NCI-H524 (cell line): ENCODE measurements around the gene GAL3ST2.
"Not testable (repeated sequence)": the region's sequence is repeated elsewhere in the genome, so short reads cannot be mapped to it uniquely, and the experiment has no call there.

Experiments used
- DNase-seq, 2 experiments: peaks; one replicate each; lab custom pipeline; 2025; lab: John Stamatoyannopoulos, UW

The GAL3ST2 gene

DNA sequence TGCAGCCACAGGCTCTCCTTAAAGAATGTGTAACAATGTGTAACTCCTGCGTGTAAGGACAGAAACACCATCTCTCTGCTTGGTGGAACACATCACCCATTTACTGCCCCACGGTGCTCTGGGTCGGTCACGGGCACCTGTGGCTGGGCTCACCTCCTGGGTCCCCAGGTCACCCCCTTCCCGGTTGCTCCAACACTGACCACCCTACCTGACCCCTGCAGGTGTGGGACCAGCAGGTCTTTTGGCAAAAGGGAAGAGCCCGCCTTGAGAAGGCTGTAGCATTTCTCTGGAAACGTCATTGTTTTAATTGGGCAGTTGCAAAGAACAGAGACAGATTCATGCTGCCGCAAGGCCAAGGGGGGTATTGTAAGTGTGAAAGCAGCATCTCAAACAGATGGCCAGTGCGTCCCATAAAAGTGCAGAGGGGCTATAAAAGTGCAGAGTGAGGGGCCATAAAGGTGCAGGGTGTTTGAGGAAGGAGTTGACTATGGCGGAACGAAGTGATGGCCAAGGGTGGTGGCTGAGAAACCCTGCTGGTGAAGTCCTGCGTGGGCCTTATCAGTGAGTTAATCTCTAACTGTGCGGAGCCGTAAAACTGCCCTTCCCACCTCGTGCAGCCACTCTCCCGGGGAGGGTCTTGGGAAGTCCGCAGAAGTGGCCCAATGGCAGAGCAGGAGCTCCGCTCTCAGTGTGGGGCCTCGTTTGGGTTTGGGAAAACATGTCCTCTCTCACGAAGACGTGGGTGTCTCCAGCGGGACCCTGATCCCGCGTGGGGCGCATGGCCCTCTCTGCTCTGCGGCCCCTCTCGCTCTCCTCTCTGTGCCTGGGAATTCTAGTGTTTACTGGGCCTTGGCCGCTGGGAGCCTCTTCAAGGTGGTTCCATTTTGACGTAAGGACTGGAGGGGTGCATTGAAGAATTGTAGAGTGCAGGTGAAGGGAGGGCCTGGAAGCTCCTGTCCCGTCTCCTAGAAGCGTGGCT is 18.7 kb downstream of the GAL3ST2 start:
- no peak for DNase-seq

DNA sequence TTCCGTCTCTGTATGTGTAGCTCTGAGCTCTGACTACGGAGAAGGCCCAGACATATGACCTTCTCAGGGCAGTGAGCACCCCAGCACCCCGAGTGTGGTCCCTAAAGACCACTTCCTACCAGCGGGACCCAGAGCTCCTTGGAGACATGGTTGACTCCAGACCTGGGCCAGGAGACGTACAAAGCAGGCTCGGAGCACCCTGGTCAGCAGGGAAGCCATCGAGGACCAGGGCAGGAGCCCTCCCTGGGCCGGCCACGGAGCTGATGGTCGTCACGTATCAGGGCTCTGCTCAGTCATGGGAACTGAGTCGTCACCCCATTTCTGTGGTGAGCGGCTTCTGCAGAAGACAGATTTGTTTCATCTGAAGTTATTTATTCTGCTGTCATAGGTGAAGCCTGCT is 19.6 kb downstream of the GAL3ST2 start:
- DNase-seq, result no peak

DNA sequence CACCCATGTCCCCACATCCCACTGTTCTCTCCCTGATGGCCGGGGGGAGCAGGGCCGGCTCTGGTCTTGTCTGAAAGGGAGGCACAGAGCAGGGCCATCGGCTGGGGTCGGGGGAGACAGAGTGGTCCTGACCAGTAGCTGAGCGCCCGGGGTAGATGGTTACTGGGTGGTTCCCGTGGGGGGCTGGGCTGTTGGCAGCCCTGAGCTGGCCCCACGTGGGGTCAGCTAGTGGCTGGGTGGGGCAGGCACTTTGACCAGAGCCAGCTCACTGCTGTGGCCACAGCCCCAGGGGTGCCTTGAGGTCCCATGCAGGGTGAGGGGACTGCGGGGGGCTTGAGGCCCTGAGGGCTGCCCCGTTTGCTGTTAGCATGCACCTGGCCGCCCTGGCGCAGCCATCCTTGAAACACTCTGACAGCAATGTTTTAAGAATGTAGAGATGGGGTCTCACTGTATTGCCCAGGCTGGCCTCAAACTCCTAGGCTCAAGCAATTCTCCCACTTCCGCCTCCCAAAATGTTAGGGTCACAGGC is 20.1 kb downstream of the GAL3ST2 start:
- no peak for DNase-seq

DNA sequence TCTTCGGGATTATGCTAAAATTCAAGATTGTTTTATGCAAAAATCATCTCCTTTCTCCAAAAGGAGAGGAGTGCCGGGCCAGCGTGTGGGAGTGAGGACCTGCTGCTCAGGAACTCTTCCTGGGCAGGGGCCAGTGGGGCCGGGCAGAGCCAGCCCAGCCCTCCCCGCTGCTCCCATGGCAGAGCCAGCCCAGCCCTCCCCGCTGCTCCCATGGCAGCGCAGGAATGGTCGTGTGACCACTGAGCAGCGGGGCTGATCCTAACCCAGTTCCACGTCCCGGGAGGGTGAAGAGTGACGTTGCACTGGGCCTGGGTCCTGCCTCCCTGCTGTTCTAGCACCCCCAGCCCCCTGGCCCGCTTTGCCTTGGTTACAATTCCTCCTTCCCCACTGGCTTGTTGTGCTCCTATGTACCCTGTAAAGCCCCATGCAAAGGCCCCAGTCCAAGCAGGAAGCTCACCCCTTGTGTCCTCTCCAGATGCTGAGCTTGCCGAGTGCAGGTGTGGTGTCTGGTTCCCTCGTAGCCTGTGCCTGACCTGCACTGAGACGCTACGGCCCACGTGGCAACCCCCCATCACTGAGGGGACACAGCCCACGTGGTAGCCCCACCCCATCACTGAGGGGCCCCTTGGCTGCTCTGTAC is 20.9 kb downstream of the GAL3ST2 start:
- DNase-seq, result no peak

DNA sequence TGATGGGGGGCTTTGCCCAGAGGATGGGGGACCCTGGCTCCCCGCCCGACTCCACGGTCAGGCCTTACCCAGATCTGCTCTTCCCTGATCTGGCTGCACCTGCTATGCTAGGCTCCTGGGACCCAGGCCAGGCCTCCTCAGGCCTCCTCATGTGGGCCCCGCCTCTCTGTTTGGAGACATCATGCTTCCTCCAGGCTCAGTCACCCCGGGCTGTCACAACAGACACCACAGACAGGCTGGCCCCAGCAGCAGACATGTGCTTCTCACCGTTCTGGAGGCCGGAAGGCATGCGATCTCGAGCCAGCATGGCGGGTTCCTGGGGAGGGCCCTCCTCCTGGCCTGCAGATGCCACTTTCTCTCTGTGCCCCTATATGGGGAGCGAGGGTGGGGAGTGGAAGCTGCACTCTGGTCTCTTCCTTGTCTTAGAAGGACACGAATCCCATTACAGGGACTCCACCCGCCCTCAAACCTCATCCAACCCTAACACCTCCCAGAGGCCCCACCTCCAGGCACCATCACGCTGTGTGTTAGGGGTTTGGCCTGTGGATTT is 21.5 kb downstream of the GAL3ST2 start:
- DNase-seq, result no peak

DNA sequence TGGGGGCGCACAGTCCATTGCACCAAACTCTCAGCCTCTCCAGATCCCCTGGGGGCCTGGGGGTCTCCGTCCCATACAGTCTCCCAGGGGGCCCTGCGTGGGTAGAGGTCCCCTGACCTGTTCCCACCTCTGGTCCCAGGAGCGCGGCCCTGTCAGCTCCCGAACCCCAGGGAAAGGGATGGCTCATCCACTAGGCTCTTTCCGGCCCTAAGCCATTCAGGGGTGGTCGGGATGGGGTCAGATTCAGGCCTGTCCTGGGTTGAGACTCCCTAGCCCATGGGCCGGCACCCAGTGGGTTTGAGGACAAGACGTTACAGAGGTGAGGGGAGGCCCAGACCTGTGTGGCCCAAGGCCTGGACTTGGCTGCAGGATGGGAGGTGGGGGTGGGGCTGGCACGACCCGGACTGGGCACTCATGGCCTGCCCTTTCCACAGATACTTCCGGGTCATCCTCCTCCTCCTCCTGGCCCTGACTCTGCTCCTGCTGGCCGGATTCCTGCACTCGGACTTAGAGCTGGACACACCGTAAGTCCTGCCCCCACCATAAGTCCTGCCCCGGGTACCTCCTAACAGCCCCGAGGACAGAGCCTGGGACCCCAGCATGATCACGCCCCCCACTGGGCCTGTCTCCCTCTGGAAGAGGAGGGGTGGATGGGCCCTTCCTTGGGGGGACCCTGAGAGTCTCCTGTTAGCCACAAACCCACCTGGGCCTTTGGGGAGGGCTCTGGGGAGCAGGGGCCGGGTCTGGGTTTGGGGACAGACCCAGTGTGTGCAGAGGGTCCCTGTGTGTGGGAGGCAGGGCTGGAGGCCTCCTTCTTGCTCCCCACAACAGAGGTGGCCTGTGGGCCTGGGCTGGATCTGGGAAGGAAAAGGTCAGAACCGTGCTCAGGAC is 22.3 kb downstream of the GAL3ST2 start:
- DNase-seq, result no peak

DNA sequence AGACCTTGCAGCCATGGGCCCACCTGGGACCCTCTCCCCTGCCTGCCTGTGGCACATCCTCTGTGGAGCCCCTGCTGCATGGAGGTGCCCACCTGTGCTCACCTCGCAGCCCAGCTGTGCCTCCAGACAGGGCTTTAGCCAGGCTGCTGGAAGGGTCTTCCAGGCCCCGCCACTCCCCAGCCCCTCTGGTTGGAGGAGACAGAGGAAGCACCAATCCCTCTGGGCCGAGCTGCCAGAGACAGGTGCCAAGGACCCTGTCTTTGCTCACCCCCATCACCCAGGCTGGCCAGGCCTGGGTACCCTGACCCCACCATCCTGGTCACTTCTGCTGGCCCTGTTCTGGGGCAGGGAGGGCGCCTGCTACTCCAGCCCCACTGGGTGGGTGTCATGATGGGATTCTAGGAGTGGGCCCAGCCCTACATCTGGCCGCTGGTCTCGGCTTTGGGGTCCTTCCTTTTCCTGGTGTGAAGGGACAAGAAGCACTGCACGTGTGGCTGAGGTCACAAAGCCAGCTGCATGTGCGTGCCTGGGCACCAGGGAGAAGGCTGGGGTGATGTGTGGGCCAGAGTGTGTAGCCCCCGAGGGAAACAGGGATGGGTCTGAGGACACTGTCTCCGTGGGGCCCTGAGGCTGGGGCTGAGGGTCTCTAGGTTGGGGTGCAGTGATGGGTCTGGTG is 23.0 kb downstream of the GAL3ST2 start:
- no peak for DNase-seq

DNA sequence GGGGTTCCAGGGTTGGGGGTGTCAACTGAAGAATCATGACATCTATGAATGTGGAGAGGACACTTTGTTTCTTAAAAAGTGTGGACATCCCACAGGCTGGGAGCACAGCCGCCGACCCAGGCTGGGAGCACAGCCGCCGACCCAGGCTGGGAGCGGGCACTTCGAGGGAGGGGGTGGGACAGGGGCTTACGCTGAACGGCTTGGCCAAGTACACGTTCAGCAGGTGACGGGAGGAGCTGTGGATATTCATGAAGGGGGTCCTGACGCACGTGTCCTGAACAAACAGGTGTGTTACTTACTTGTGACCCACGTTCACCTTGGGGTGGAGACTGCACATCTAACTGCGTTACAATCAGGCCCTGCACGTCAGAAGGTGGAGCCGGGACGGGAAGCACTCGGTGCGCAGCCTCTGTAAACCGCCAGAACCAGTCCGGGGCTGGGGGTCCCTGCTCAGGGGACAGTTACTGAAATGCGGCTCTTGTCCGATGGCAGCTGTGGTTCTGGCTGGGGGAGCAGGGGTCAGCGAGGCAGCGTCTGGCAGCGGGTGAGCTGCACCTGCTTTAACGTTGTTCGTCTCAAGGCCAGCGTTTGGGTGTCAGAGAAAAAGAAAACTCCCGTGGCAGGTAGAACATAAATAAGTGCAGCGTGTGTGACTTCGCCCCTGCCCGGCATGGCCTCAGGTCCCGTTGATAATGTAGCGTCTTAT is 23.7 kb downstream of the GAL3ST2 start:
- DNase-seq, result not testable (repeated sequence)

DNA sequence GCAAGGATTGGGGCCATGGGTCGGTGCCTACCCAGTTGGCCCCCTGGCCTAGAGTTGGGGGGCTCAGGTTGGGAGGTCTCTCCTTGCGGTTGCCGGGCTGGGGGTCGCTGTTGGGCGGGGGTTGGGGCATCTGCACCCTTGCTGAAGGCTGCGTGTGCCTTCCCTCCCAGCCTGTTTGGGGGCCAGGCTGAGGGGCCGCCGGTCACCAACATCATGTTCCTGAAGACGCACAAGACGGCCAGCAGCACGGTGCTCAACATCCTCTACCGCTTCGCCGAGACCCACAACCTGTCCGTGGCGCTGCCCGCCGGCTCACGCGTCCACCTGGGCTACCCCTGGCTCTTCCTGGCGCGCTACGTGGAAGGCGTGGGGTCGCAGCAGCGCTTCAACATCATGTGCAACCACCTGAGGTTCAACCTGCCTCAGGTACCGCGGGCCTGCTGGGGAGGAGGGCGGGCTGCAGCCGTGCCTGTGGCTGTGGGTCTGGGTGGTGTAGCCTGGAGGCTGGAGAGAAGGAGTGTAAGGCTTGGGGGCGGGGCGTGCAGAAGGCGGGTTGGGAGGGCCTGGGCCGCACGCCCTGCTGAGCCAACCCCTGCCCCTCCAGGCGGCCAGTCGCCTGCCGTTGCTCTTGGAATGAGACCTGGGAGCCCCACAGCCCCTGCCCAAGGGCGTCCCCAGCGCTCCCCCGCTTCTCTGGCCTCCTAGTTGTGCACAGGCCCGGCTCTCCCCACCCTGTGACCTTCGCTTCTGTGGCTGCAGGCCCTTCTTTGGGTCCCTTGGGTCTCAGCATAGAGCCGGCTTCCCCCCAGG is 25.2 kb downstream of the GAL3ST2 start:
- DNase-seq, result no peak

DNA sequence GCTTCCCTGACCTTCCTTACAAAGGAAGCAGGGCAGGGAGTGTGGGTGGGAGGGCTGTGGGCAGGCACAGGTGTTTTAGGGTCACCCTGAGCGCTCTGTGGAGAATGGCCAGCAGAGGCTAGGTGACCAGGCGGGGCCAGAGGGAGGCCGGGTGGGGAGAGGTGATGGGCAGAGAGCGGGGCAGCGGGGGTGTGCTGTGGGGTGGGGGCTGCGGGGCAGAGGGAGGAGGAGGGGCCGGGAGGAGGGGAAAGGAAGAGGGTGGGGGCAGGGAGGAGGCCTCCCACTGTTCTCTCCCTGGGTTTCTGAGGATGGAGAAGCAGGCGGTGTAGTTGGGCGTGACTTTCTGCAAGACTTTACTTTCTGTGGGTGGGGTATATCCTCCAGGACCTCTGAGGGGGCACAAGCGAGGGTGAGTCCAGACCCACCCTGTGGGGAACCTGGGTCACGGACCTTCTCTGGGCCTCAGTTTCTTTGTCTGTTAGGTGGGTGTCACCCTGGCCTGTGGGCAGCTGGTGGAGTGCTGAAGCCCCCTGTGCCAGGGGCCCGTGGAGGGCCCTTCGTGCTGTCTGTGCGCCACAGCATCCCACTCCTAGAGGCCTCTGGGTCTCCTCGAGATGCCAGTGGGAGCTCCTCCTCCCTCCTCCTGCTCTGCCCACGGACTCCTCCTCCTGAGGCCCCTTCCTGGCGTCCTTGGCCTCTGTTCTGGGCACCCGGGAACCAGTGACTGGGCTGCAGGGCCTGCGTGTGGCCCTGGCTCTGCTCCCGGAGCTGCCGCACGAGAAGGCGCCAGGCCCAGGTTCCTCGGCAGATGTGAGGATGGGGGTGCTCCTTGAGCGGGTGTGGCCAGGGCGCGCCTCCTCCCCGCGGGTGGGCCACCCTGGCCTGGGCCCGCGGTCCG is 26.0 kb downstream of the GAL3ST2 start:
- no peak for DNase-seq

DNA sequence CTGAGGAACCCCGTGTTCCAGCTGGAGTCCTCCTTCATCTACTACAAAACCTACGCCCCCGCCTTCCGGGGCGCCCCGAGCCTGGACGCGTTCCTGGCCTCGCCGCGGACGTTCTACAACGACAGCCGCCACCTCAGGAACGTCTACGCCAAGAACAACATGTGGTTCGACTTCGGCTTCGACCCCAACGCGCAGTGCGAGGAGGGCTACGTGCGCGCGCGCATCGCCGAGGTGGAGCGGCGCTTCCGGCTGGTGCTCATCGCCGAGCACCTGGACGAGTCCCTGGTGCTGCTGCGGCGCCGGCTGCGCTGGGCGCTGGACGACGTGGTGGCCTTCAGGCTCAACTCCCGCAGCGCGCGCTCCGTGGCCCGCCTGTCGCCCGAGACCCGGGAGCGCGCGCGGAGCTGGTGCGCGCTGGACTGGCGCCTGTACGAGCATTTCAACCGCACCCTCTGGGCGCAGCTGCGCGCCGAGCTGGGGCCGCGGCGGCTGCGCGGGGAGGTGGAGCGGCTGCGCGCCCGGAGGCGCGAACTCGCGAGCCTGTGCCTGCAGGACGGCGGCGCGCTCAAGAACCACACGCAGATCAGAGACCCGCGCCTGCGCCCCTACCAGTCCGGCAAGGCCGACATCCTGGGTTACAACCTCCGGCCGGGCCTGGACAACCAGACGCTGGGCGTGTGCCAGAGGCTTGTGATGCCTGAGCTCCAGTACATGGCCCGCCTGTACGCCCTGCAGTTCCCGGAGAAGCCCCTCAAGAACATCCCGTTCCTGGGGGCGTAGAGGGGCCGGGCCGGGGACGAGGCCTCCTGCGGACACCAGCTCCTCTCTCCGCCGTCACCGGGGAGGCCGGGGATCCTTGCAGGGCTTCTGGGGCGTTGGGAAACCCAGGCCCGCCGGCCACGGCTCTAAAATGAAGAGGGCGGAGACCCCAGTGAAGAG is 27.0 kb downstream of the GAL3ST2 start:
- peak; percentile 10 to 52 for DNase-seq

DNA sequence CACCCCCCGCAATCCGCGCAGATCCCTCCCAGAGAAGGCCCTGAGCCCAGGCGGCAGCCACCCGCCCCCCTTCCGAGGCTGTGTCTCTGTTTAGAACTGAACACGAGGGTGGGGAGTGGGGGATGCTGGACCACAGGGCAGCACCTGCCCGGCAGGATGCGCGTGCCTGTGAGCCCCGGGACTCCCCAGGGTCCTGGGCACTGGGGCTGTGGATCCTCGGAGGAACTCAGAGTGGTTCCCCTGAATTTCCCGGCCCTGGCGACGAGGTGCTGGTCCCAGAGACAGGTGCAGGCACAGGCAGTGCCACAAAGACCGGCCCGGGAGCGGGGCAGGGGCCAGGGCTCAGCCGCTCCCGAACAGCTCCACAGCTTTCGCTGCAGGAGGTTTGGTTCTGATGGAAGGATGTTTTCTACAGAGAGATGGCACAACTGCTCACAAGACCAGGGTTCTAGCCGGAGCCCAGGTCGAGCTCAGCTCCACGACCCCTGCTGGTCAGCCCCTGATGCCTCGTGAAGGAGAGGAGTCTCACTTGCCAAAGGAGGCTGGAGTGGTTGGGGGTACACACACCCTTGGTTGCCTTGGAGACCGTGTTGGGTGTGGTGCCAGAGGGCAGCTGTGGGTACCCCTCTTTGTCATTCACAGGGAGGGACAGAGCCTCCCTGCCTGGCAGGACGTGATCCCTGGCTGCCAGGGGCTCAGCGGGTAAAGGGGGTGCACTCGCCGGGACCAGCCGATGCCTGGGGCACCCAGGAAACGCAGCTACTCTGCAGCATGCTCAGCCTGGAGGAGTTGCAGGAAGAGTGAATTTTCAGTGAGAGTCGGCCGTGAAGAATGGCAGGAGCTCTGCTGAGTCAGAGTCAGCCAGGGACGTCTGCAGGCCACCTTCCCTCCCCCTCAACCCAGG is 28.0 kb downstream of the GAL3ST2 start:
- peak in 1 of 2 experiments; percentile 23 for DNase-seq

DNA sequence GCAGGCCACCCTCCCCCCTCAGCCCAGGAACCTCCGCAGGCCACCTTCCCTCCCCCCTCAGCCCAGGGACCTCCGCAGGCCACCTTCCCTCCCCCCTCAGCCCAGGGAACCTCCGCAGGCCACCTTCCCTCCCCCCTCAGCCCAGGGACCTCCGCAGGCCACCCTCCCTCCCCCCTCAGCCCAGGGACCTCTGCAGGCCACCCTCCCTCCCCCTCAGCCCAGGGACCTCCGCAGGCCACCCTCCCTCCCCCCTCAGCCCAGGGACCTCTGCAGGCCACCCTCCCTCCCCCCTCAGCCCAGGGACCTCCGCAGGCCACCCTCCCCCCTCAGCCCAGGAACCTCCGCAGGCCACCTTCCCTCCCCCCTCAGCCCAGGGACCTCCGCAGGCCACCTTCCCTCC is 29.6 kb downstream of the GAL3ST2 start:
- not testable (repeated sequence) for DNase-seq

DNA sequence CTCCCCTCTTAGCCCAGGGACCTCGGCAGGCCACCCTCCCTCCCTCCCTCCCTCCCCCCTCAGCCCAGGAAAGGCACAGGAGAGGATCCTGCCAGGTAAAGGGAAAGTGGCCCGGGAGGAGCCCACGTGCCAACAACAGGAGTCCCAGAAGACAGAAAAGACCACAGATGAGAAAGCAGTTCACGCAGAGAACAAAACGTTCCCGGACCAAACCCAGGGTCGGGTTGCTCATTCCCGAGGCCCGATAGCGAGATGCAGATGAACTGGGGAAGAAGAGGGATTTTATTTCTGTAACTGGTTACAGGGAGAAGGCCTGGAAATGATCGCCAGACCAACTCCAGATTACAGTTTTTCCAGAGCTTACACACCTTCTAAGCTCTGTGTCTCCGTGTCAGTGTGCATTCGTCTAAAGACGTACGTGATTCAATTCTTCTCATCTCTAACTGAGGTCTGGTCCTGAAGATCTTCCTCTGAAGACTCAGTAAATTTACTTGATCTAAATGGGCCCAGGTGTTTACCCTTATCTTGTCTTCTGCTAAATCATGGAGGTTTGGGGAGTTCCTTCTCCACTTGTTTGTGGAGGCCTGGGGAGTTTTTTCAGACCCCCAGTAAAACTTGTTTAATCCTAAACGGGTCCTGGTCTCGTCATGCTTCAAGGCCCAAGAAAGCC is 31.6 kb downstream of the GAL3ST2 start:
- DNase-seq, result no peak

DNA sequence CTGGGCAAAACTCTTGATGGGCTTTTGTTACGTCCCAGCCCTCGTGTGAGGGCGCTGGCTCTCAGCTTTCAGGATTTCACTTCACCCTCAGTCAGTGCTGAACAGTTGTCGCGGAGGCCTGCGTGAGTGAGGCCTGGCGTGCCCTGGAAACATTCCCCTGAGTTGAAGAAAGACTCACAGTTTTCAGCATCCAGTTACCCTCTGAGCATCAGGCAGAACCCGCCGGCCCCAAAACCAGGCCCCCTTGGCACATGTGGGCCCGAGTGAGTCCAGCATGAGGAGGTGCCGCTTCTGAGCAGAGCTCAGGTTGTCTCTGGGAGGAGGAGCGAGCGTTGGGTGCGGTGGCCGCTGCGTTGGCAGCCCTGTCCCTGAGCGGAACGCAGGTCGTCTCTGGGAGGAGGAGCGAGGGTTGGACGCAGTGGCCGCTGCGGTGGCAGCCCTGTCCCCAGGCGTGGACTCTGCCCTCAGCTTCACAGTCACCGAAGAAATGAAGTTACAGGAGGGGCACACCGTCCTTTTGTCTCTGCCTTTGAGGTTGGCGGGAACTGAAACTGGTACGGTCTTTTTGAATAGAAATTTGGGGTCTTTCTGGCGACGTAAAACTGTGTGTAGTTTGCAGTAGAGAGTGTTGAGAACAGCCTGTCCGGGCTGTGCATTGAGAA is 32.2 kb downstream of the GAL3ST2 start, which contains the start of gene NEU4:
NEU4 (plus strand) TSS at position 473 of the 662 bp plus-strand sequence. CDS start 5,292 bp downstream, outside the sequence.
- no peak for DNase-seq
